GM12878 (cell line): Measurements from ENCODE around the gene ACTN2. TPM values are rescaled to one million over a fixed set of nuclear protein-coding genes. Genes with fewer than 3 reads are reported as not detected.

ENCODE experiments used
- ATAC-seq: fragments of 200-7000 bp; cut with Tn5 transposase; 3 replicates; pipeline ENCODE4 v1.9.1; 2020; ENCODE audit warnings: mild to moderate bottlenecking, moderate library complexity
- BruUV-seq: library from RNA; stranded (reverse); fragments of 400-500 nt; replicated peaks from 2 replicates; lab custom pipeline; 2021; lab: Mats Ljungman, UMichigan
- CTCF ChIA-PET: fragments of 300-600 bp; sonication (Branson Sonifier 250); formaldehyde crosslinking; extraction: SDS; loops from one replicate; lab custom pipeline; 2021; ENCODE audit warnings: inconsistent platforms; lab: Yijun Ruan, JAX
- POLR2A ChIA-PET: fragments of 350-600 bp; formaldehyde crosslinking; extraction: SDS; loops from one replicate; lab custom pipeline; 2021; ENCODE audit warnings: inconsistent platforms; lab: Charles Lee
- RAD21 ChIA-PET: fragments of 300-600 bp; sonication (Branson Sonifier 250); formaldehyde crosslinking; loops from one replicate; lab custom pipeline; 2023; ENCODE audit warnings: antibody characterized with exemption; ENCODE audit not compliant: unreplicated experiment; lab: Charles Lee
- SMC1A ChIA-PET: fragments of 300-600 bp; sonication (Branson Sonifier 250); formaldehyde crosslinking; loops from one replicate; lab custom pipeline; 2023; ENCODE audit not compliant: unreplicated experiment, uncharacterized antibody; lab: Charles Lee
- DNase-seq: peaks from one replicate; pipeline ENCODE4 v3.0.0-alpha.2; 2011; ENCODE audit warnings: low read depth, low spot score
- FAIRE-seq: peaks from 3 replicates; lab custom pipeline; 2011; peaks lifted over from hg19 to GRCh38; lab: Jason Lieb, UNC
- H2AFZ ChIP-seq: 2 replicates; pipeline ENCODE4 v1.6.0; 2011; ENCODE audit warnings: low read depth, low read length, control low read depth; ENCODE audit not compliant: control insufficient read depth
- H3K27ac ChIP-seq: 2 replicates; pipeline ENCODE4 v1.5.1; 2011; ENCODE audit warnings: control low read depth; ENCODE audit not compliant: control insufficient read depth, insufficient read depth
- H3K27me3 ChIP-seq, 2 experiments: replicated peaks in 1 of 2; 2 replicates each; pipeline versions ENCODE4 v1.6.0 to v1.6.1; 2011; ENCODE audit warnings: low read length in 1 of 2; ENCODE audit not compliant: control insufficient read depth in 2 of 2, insufficient read depth in 2 of 2
- H3K36me3 ChIP-seq, 2 experiments: 2 replicates each; pipeline ENCODE4 v1.5.1; 2011; ENCODE audit warnings: low read length in 1 of 2; ENCODE audit not compliant: control insufficient read depth in 2 of 2, insufficient read depth in 2 of 2
- H3K4me1 ChIP-seq: 2 replicates; pipeline ENCODE4 v1.6.1; 2011; ENCODE audit warnings: mild to moderate bottlenecking, low read length, moderate library complexity, mixed read lengths; ENCODE audit not compliant: control insufficient read depth, insufficient read depth
- H3K4me2 ChIP-seq: 2 replicates; pipeline ENCODE4 v1.6.0; 2011; ENCODE audit warnings: control low read depth; ENCODE audit not compliant: control insufficient read depth, insufficient read depth
- H3K4me3 ChIP-seq: fragments of 200-600 bp; sonication (generic); 2 replicates; pipeline ENCODE4 v1.5.1; 2016
- H3K79me2 ChIP-seq: 2 replicates; pipeline ENCODE4 v1.6.0; 2011; ENCODE audit warnings: low read length; ENCODE audit not compliant: control insufficient read depth, insufficient read depth
- H3K9ac ChIP-seq: 2 replicates; pipeline ENCODE4 v1.8.0; 2011; ENCODE audit warnings: low read length, control low read depth, mixed read lengths; ENCODE audit not compliant: control insufficient read depth, insufficient read depth
- H3K9me3 ChIP-seq: replicated peaks from 3 replicates; pipeline ENCODE4 v1.5.1; 2011; ENCODE audit warnings: mild to moderate bottlenecking, low read length; ENCODE audit not compliant: control insufficient read depth, insufficient read depth
- H4K20me1 ChIP-seq: 2 replicates; pipeline ENCODE4 v1.6.0; 2011; ENCODE audit not compliant: control insufficient read depth, insufficient read depth
- CREM ChIP-seq: IDR thresholded peaks from 2 replicates; pipeline ENCODE4 v1.6.1; 2014; ENCODE audit warnings: antibody characterized with exemption, low read depth
- EZH2 ChIP-seq: IDR thresholded peaks from 2 replicates; pipeline ENCODE4 v1.6.1; 2012; ENCODE audit warnings: low read depth, mild to moderate bottlenecking, control low read depth, inconsistent platforms, low read length, borderline replicate concordance; ENCODE audit not compliant: control insufficient read depth
- JUND ChIP-seq: IDR thresholded peaks from 2 replicates; pipeline ENCODE4 v1.6.1; 2012; ENCODE audit warnings: low read depth, mild to moderate bottlenecking, low read length, improper control_type of control experiment, moderate library complexity
- MAX ChIP-seq: IDR thresholded peaks from 2 replicates; pipeline ENCODE4 v1.6.1; 2012; ENCODE audit warnings: low read depth, low read length, improper control_type of control experiment
- NBN ChIP-seq: fragments of 450-650 bp; IDR thresholded peaks from 2 replicates; pipeline ENCODE4 v1.6.1; 2016
- PAX5 ChIP-seq: IDR thresholded peaks from 2 replicates; pipeline ENCODE4 v1.6.1; 2011; ENCODE audit warnings: low read depth, low read length, borderline replicate concordance
- PKNOX1 ChIP-seq: fragments of 450-650 bp; IDR thresholded peaks from 2 replicates; pipeline ENCODE4 v1.6.1; 2016; ENCODE audit warnings: mild to moderate bottlenecking
- SPI1 ChIP-seq: IDR thresholded peaks from 2 replicates; pipeline ENCODE4 v1.6.1; 2011; ENCODE audit warnings: low read depth, mild to moderate bottlenecking, low read length, moderate library complexity, borderline replicate concordance; ENCODE audit not compliant: insufficient read depth
- USF2 ChIP-seq: IDR thresholded peaks from 2 replicates; pipeline ENCODE4 v1.6.1; 2011; ENCODE audit warnings: low read depth, low read length, improper control_type of control experiment, borderline replicate concordance
- ZNF384 ChIP-seq: IDR thresholded peaks from 2 replicates; pipeline ENCODE4 v1.6.1; 2012; ENCODE audit warnings: low read depth, mild to moderate bottlenecking, low read length, improper control_type of control experiment, borderline replicate concordance
- WGBS: methylation state at CpG from one replicate; pipeline ENCODE4 v1.1.6; 2016; ENCODE audit warnings: low lambda C conversion rate; ENCODE audit not compliant: insufficient replicate concordance, insufficient coverage; ENCODE audit errors: missing lambda C conversion rate; 5-methylcytosine and 5-hydroxymethylcytosine counted together
- in situ Hi-C: fragments of 300-500 bp; cut with MboI; formaldehyde crosslinking; loops from 9 replicates; pipeline ENCODE4 v1.14.3; 2018; ENCODE audit warnings: mixed read lengths
- intact Hi-C: fragments of 100-400 bp; cut with micrococcal nuclease; formaldehyde crosslinking; loops from one replicate; pipeline ENCODE4 v1.14.2; 2022; ENCODE audit not compliant: unreplicated experiment
- polyA plus RNA-seq, 11 experiments: library from polyadenylated mRNA; depleted of rRNA in 4 of 11; unstranded in 6 of 11; stranded (reverse) in 5 of 11; fragments of >200 nt; fragmentation: Nextera tagmentation in 4 of 11; fragmentation: Illumina TruSeq in 1 of 11; extraction: Ambion mirVana in 4 of 11; extraction: Trizol in 1 of 11; gene quantifications; 1 replicate in 1 of 11; 2 replicates in 10 of 11; pipeline versions ENCODE4 v1.2.1 to v1.2.3, GENCODE V29; 2011 to 2016; ENCODE audit warnings: inconsistent platforms in 2 of 11, missing spikeins in 2 of 11, low read depth in 1 of 11
- total RNA-seq, 4 experiments: library from RNA; depleted of rRNA in 3 of 4; stranded (reverse); fragments of >200 nt in 3 of 4; fragmentation: Illumina TruSeq in 1 of 4; extraction: Trizol in 1 of 4; gene quantifications; 2 replicates each; pipeline versions ENCODE4 v1.2.1 to v1.2.3, GENCODE V29; 2013 to 2021
- TF ChIP-seq, protein P1 (sequence below): fragments of 450-650 bp; formaldehyde crosslinking; IDR thresholded peaks from 2 replicates; pipeline ENCODE4 v1.5.0; 2022; ENCODE audit warnings: mild to moderate bottlenecking, missing genetic modification characterization
- TF ChIP-seq, protein P2 (sequence below): IDR thresholded peaks from 2 replicates; pipeline ENCODE4 v1.6.1; 2011; ENCODE audit warnings: low read depth, mild to moderate bottlenecking, low read length, moderate library complexity, borderline replicate concordance; ENCODE audit errors: extremely low read depth

ACTN2 gene
- total and polyA plus RNA-seq, 10 of the 15 experiments (the other 5 are each of a cell fraction or from before 2014, with no cell fraction given) = 0.10 TPM; not detected in 9

GRCh38 chr1:236701782-236702181 lies 15.5 kb downstream of the ACTN2 start (continued):
- TF ChIP-seq USF2 (no peak), PAX5 (no peak), NBN (no peak), MAX (no peak)

GRCh38 chr1:236702791-236703394 lies 16.6 kb downstream of the ACTN2 start:
- ATAC-seq = no peak
- RAD21 ChIA-PET = no interaction called here
- no peak overlapping the region for H3K27ac ChIP-seq
- H3K4me2 ChIP-seq = no peak overlapping the region
- H2AFZ ChIP-seq = no peak overlapping the region
- BruUV-seq = no TSS peak
- no peaks in the 10 kb centered on the region for H4K20me1 ChIP-seq
- CTCF ChIA-PET = interaction anchor here (0.6 to 2.1 kb wide), 2 partner anchors 16 to 57 kb away, joined by 3 to 4 read pairs; no protein-coding TSS in a partner anchor
- H3K9me3 ChIP-seq = no peaks in the 10 kb centered on the region
- WGBS = 33% methylated on average over 3 of the region's 3 CpGs
- no peak overlapping the region for H3K9ac ChIP-seq
- no peaks in the 10 kb centered on the region for H3K36me3 ChIP-seq
- H3K4me1 ChIP-seq = no peaks in the 10 kb centered on the region
- no peaks in the 10 kb centered on the region for H3K79me2 ChIP-seq
- H3K27me3 ChIP-seq = peaks cover 2% of the 10 kb centered on the region in 2 experiments; a peak in 1 of 4 replicates
- intact Hi-C loops (no loop called here), in situ Hi-C loops (no loop called here)
- no peak for FAIRE-seq
- POLR2A ChIA-PET = no interaction called here
- SMC1A ChIA-PET = interaction anchor here (1.6 kb wide), 1 partner anchor 30 kb away, joined by 4 read pairs; no protein-coding TSS in a partner anchor
- no peak overlapping the region for H3K4me3 ChIP-seq
- DNase-seq = no peak
- TF ChIP-seq EZH2 = no peak
- no peak for TF ChIP-seq MAX
- TF ChIP-seq ZNF384 = no peak
- no peak for TF ChIP-seq JUND
- TF ChIP-seq CREM = no peak
- TF ChIP-seq, protein P1, sequence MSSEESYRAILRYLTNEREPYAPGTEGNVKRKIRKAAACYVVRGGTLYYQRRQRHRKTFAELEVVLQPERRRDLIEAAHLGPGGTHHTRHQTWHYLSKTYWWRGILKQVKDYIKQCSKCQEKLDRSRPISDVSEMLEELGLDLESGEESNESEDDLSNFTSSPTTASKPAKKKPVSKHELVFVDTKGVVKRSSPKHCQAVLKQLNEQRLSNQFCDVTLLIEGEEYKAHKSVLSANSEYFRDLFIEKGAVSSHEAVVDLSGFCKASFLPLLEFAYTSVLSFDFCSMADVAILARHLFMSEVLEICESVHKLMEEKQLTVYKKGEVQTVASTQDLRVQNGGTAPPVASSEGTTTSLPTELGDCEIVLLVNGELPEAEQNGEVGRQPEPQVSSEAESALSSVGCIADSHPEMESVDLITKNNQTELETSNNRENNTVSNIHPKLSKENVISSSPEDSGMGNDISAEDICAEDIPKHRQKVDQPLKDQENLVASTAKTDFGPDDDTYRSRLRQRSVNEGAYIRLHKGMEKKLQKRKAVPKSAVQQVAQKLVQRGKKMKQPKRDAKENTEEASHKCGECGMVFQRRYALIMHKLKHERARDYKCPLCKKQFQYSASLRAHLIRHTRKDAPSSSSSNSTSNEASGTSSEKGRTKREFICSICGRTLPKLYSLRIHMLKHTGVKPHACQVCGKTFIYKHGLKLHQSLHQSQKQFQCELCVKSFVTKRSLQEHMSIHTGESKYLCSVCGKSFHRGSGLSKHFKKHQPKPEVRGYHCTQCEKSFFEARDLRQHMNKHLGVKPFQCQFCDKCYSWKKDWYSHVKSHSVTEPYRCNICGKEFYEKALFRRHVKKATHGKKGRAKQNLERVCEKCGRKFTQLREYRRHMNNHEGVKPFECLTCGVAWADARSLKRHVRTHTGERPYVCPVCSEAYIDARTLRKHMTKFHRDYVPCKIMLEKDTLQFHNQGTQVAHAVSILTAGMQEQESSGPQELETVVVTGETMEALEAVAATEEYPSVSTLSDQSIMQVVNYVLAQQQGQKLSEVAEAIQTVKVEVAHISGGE (CRISPR knock-in tag) = no peak
- TF ChIP-seq SPI1 = no peak
- TF ChIP-seq PKNOX1 = no peak
- TF ChIP-seq, protein P2, sequence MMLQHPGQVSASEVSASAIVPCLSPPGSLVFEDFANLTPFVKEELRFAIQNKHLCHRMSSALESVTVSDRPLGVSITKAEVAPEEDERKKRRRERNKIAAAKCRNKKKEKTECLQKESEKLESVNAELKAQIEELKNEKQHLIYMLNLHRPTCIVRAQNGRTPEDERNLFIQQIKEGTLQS = no peak
